Loucy (cell line): ENCODE data around the gene KRTAP3-1.

ENCODE experiments used
- EZH2phosphoT487 ChIP-seq: fragments of 200-600 bp; IDR thresholded peaks from 2 replicates; pipeline ENCODE4 v1.6.1; 2018; ENCODE audit warnings: antibody characterized with exemption, mild to moderate bottlenecking, moderate library complexity, borderline replicate concordance
- TF ChIP-seq, protein P1 (sequence below): fragments of 200-600 bp; sonication (generic); conservative IDR thresholded peaks from 2 replicates; pipeline ENCODE4 v1.5.1; 2014; ENCODE audit warnings: mild to moderate bottlenecking, antibody characterized with exemption, low read length

DNA sequence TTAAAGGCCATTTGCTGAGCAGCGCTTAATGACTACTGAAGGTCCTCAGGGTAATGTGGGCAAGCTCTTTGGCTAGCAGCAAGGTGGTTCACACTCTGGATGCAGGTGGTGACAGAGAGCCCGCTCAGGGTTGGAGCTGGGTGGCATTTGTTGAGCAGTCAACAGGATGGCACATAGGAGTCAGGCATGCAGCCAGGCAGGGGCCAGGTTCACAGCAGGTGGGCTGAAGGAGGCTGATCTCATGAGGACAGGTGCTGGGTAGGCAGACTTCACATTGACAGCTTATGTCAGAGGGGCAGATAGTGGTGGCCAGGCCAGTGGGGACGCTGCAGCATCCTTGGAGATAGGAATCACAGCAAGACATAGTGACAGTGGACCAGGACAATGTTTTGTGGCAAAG, 4.5 kb downstream of the KRTAP3-1 start:
- TF ChIP-seq, protein P1, sequence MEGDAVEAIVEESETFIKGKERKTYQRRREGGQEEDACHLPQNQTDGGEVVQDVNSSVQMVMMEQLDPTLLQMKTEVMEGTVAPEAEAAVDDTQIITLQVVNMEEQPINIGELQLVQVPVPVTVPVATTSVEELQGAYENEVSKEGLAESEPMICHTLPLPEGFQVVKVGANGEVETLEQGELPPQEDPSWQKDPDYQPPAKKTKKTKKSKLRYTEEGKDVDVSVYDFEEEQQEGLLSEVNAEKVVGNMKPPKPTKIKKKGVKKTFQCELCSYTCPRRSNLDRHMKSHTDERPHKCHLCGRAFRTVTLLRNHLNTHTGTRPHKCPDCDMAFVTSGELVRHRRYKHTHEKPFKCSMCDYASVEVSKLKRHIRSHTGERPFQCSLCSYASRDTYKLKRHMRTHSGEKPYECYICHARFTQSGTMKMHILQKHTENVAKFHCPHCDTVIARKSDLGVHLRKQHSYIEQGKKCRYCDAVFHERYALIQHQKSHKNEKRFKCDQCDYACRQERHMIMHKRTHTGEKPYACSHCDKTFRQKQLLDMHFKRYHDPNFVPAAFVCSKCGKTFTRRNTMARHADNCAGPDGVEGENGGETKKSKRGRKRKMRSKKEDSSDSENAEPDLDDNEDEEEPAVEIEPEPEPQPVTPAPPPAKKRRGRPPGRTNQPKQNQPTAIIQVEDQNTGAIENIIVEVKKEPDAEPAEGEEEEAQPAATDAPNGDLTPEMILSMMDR, result no peak
- no peak for TF ChIP-seq EZH2phosphoT487
